Thyroid gland (tissue), 4 donors: Measurements from ENCODE around the gene SNED1. TPM values are rescaled to one million over a fixed set of nuclear protein-coding genes. Genes with fewer than 3 reads are reported as not detected.
A peak's percentile ranks its signal among the peaks of the same experiment; 100 is the strongest.

Experiments
- DNase-seq, 2 donors: peaks; one replicate each; pipeline ENCODE4 v3.0.0-alpha.2; 2019
- H3K27ac ChIP-seq, 3 donors: fragments of 200-600 bp; sonication (generic); 1 replicate in 2 of 3; 2 replicates in 1 of 3; pipeline ENCODE4 v1.5.1; 2016 to 2019; ENCODE audit warnings: mild to moderate bottlenecking in 1 of 3, moderate library complexity in 1 of 3
- H3K27me3 ChIP-seq: fragments of 200-600 bp; sonication (generic); one replicate; pipeline ENCODE4 v1.5.1; 2019
- H3K36me3 ChIP-seq, 2 donors: fragments of 200-600 bp; sonication (generic); one replicate each; pipeline ENCODE4 v1.5.1; 2016 to 2019
- H3K4me1 ChIP-seq, 2 donors: fragments of 200-600 bp; sonication (generic); one replicate each; pipeline ENCODE4 v1.5.1; 2017 to 2019
- H3K4me3 ChIP-seq, 3 donors: fragments of 200-600 bp; sonication (generic); replicated peaks in 1 of 3; 1 replicate in 2 of 3; 2 replicates in 1 of 3; pipeline ENCODE4 v1.5.1; 2016; ENCODE audit warnings: mild to moderate bottlenecking in 1 of 3
- H3K9me3 ChIP-seq: fragments of 200-600 bp; sonication (generic); one replicate; pipeline ENCODE4 v1.5.1; 2017
- POLR2A ChIP-seq, 2 donors: fragments of 450-650 bp; IDR thresholded peaks; one replicate each; pipeline ENCODE4 v1.6.1; 2017; ENCODE audit warnings: antibody characterized with exemption in 2 of 2, mild to moderate bottlenecking in 2 of 2, moderate library complexity in 1 of 2
- WGBS, 2 donors: methylation state at CpG; one replicate each; pipeline ENCODE4 v1.1.5; 2017; 5-methylcytosine and 5-hydroxymethylcytosine counted together
- intact Hi-C: fragments of 100-400 bp; cut with DNase I; formaldehyde crosslinking; loops from one replicate; pipeline ENCODE4 v1.15.1; 2023
- total RNA-seq, 4 donors: library from RNA; depleted of rRNA; stranded (reverse); fragments of >200 nt; gene quantifications; one replicate each; pipeline ENCODE4 v1.2.3, GENCODE V29; 2016
- TF ChIP-seq, protein P1 (sequence below), 6 experiments: fragments of 200-600 bp in 3 of 6; fragments of 450-650 bp in 3 of 6; sonication (generic) in 3 of 6; IDR thresholded peaks; one replicate each; pipeline ENCODE4 v1.5.1; 2016 to 2019; ENCODE audit warnings: antibody characterized with exemption in 6 of 6, mild to moderate bottlenecking in 2 of 6, inconsistent platforms in 1 of 6, moderate library complexity in 1 of 6

Gene SNED1
- total RNA-seq, 4 donors from 2014 or later: 47.7 to 122 (median 68.7) TPM

DNA sequence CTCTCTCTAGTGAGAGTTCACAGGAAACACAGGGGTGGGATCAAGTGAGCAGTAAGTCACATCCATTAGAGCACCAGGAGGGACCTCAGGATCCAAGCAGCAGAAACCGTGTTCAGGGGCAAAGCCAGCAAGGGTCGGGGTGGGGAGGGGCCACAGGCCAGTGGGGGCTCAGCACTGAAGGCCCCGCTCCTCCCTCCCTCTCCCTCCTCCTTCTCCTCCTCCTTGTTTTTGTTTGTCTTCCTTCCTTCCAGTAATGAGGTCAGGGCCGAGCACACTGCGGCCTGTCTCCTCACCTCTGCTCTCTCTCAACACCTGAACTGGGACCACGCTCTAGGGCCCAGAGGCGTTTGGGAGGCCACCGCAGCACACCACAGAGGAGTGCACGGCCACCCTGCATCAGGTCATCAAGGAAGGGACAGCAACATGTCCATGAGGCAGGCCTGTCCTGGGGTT, 82.8 kb downstream of the SNED1 start:
- peaks cover 4 to 14% of the 10 kb centered on the region in 2 donors for H3K36me3 ChIP-seq
- H3K4me1 ChIP-seq: peaks cover 4 to 12% of the 10 kb centered on the region in 2 donors
- TF ChIP-seq POLR2A (IDR thresholded peaks at IDR 0.05): no peak
- TF ChIP-seq, protein P1, sequence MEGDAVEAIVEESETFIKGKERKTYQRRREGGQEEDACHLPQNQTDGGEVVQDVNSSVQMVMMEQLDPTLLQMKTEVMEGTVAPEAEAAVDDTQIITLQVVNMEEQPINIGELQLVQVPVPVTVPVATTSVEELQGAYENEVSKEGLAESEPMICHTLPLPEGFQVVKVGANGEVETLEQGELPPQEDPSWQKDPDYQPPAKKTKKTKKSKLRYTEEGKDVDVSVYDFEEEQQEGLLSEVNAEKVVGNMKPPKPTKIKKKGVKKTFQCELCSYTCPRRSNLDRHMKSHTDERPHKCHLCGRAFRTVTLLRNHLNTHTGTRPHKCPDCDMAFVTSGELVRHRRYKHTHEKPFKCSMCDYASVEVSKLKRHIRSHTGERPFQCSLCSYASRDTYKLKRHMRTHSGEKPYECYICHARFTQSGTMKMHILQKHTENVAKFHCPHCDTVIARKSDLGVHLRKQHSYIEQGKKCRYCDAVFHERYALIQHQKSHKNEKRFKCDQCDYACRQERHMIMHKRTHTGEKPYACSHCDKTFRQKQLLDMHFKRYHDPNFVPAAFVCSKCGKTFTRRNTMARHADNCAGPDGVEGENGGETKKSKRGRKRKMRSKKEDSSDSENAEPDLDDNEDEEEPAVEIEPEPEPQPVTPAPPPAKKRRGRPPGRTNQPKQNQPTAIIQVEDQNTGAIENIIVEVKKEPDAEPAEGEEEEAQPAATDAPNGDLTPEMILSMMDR (IDR thresholded peaks at IDR 0.05): no peak

DNA sequence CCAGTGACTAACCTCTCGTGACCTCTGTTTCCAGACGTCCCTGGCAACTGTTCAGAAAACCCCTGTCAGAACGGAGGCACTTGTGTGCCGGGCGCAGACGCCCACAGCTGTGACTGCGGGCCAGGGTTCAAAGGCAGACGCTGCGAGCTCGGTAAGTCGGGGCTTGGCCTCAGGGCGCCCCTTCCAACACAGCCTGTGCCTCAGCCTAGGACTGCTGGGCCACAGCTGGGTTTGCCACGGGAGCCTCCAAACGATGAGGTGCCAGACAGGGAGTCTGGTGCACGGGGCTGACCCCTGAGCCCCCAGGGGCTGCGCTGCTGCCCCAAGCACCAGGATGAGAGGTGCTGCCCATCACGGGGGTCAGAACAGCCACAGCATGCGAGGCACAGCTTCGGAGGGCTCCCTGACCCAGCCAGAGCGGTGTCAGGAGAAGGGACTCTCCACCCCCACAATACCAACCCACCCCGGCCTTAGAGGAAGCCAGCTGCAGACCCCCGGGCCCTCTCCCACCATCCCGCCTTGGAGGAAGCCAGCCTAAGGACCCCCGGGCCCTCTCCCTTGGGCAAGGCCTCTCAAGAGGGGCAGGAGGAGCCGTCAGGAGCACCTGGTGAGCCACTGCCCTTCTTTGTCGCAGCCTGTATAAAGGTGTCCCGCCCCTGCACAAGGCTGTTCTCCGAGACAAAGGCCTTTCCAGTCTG, 83.4 kb downstream of the SNED1 start:
- no peak overlapping the region for H3K4me3 ChIP-seq
- peaks cover 9 to 19% of the 10 kb centered on the region in 2 donors for H3K36me3 ChIP-seq
- no peak for DNase-seq
- WGBS, 2 donors: 65 to 85% methylated on average over 9 to 15 of the region's 28 CpGs
- TF ChIP-seq POLR2A (IDR thresholded peaks at IDR 0.05): no peak
- TF ChIP-seq, protein P1 (IDR thresholded peaks at IDR 0.05): no peak
- intact Hi-C loops: no loop called here
- no peaks in the 10 kb centered on the region for H3K9me3 ChIP-seq
- peaks cover 4 to 12% of the 10 kb centered on the region in 2 donors for H3K4me1 ChIP-seq
- peak overlapping the region in 1 of 3 donors; percentile 54 for H3K27ac ChIP-seq
- no peaks in the 10 kb centered on the region for H3K27me3 ChIP-seq

More for the DNA sequence above, 82.8 kb downstream of the SNED1 start:
- H3K4me3 ChIP-seq: no peak overlapping the region
- no peaks in the 10 kb centered on the region for H3K27me3 ChIP-seq
- peak overlapping the region in 1 of 3 donors; percentile 54 for H3K27ac ChIP-seq
- no peak for DNase-seq
- 50 to 56% methylated on average over 9 of the region's 9 CpGs for WGBS, 2 donors
- intact Hi-C loops: no loop called here
- H3K9me3 ChIP-seq: no peaks in the 10 kb centered on the region

GRCh38 chr2:241082341-241083090, 84.1 kb downstream of the SNED1 start:
- H3K36me3 ChIP-seq: peaks cover 17 to 27% of the 10 kb centered on the region in 2 donors
- H3K27me3 ChIP-seq: no peaks in the 10 kb centered on the region
- no peak for TF ChIP-seq POLR2A (IDR thresholded peaks at IDR 0.05)
- TF ChIP-seq, protein P1 (IDR thresholded peaks at IDR 0.05): no peak
- intact Hi-C loops: no loop called here
- 77 to 85% methylated on average over 13 to 14 of the region's 14 CpGs for WGBS, 2 donors
- H3K4me3 ChIP-seq: no peak overlapping the region
- peaks cover 4 to 12% of the 10 kb centered on the region in 2 donors for H3K4me1 ChIP-seq
- no peak for DNase-seq
- H3K27ac ChIP-seq: peak overlapping the region in 1 of 3 donors; percentile 54
- H3K9me3 ChIP-seq: no peaks in the 10 kb centered on the region

DNA sequence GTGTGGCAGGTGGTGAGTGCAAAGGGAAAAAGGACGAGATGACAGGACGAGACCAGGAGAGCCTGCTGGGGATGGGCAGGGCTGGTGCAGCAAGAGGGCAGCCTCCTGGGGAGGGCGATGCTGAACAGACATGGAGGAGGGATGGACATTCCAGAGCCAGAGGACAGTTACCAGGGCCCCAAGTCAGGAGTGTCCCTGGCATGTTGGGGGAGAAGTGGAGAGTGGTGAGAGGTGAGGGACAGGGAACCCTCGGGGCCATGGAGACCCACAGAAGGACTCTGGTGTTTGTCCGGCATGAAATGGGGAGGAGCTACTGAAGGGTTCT, 84.6 kb downstream of the SNED1 start:
- no peak for DNase-seq
- H3K27ac ChIP-seq: no peak overlapping the region
- no peaks in the 10 kb centered on the region for H3K27me3 ChIP-seq
- TF ChIP-seq, protein P1 (IDR thresholded peaks at IDR 0.05): no peak
- no peak for TF ChIP-seq POLR2A (IDR thresholded peaks at IDR 0.05)
- H3K4me1 ChIP-seq: peaks cover 4 to 12% of the 10 kb centered on the region in 2 donors
- H3K36me3 ChIP-seq: peaks cover 22 to 32% of the 10 kb centered on the region in 2 donors
- intact Hi-C loops: no loop called here
- H3K9me3 ChIP-seq: no peaks in the 10 kb centered on the region
- no peak overlapping the region for H3K4me3 ChIP-seq
- WGBS, 2 donors: 89 to 92% methylated on average over 5 of the region's 5 CpGs
